ENCODE measurements around the gene SNX21. TPM values are rescaled to one million over a fixed set of nuclear protein-coding genes. Genes with fewer than 3 reads are reported as not detected.

Gene SNX21
- polyA plus RNA-seq, 3 donors = 9.2 to 50.9 (median 48.6) TPM

DNA sequence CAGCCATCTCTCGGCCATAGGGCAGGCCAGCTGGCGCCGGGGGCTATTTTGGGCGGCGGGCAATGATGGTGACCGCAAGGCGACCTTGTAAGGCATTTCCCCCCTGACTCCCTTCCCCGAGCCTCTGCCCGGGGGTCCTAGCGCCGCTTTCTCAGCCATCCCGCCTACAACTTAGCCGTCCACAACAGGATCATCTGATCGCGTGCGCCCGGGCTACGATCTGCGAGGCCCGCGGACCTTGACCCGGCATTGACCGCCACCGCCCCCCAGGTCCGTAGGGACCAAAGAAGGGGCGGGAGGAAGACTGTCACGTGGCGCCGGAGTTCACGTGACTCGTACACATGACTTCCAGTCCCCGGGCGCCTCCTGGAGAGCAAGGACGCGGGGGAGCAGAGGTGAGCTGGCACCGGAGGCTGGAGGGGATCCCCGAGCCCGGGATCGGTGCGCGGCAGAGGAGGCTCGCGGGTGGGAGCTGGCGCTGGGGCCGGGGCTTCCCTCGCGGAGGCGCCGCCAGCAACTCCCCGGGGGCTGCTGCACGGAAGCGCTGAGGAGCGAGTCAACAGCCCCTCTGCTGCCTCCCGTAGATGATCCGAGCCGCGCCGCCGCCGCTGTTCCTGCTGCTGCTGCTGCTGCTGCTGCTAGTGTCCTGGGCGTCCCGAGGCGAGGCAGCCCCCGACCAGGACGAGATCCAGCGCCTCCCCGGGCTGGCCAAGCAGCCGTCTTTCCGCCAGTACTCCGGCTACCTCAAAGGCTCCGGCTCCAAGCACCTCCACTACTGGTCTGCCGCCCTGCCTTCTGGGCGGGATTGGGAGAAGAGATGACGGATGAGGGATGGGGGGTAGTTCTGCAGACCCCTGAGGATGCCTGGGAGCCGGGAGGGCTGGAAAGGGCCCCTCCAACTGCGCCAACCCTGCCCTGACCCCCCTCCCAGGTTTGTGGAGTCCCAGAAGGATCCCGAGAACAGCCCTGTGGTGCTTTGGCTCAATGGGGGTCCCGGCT lies 57.7 kb downstream of the SNX21 start, which contains the start of the genes CTSA and NEURL2:
CTSA (plus strand) TSS at position 351 of the 999 bp plus-strand sequence; CDS start at position 585, 234 bp downstream.
NEURL2 (minus strand) TSS at position 224 of the 999 bp plus-strand sequence; CDS start at position 7, 217 bp downstream.
- 1 to 2% (median 1%) methylated on average over 70 to 78 of the region's 78 CpGs for WGBS, 3 donors

DNA sequence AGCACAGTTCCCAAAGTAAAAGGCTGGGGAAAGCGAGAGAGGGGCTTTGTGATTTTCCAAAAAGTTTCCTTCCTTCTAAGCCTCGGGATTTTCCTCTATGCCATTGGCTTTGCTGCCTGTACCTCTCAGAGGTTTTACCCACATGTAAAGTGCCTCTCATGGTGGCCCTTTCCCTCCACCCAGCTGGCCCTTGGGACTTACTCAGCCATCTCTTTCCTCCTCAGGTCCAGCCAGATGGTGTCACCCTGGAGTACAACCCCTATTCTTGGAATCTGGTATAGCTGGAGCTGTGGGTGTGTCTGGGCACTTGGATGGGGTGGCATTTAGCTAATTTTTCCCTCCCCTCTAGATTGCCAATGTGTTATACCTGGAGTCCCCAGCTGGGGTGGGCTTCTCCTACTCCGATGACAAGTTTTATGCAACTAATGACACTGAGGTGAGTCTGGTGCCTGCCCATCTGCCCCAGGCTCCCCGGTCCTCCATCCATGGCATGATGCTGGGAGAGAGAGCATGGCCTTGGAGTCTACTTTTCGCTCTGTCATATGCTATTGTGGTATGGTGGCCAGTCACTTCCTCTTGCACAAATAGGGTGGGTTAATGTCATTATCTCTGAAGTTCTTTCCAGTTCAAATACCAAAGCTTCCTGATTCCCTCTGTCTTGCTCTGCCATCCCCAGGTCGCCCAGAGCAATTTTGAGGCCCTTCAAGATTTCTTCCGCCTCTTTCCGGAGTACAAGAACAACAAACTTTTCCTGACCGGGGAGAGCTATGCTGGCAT lies 58.6 kb downstream of the SNX21 start:
- 69 to 81% (median 71%) methylated on average over 9 of the region's 9 CpGs for WGBS, 3 donors
- H3K27ac ChIP-seq (ENCODE audit: low read depth, low read length) = no peak overlapping the region

More for the DNA sequence above, 57.7 kb downstream of the SNX21 start, which contains the start of the genes CTSA and NEURL2:
- peak within 1 kb of the TSS; percentile 9 for H3K27ac ChIP-seq (ENCODE audit: low read depth, low read length)

Other genes starting within 250 kb of the SNX21 start
- gene WFDC10A, start 204.1 kb upstream of the SNX21 start, polyA plus RNA-seq = not detected
- not detected for gene WFDC9, start 202.5 kb upstream of the SNX21 start, polyA plus RNA-seq
- gene WFDC11, start 163.6 kb upstream of the SNX21 start, polyA plus RNA-seq = not detected
- gene WFDC13, start 131.8 kb upstream of the SNX21 start, polyA plus RNA-seq = not detected
- gene WFDC10B, start 128.8 kb upstream of the SNX21 start, polyA plus RNA-seq = not detected
- gene SPINT4, start 111.5 kb upstream of the SNX21 start, polyA plus RNA-seq = not detected
- 1 to 10 TPM in 1 of 3 donors, under 1 TPM in 1, not detected in 1; 0.32 to 1.0 TPM for gene WFDC3, start 41.9 kb upstream of the SNX21 start, polyA plus RNA-seq
- gene DNTTIP1, start 41.8 kb upstream of the SNX21 start, polyA plus RNA-seq = 10 to 100 TPM; 15.8 to 37.1 (median 24.4) TPM
- gene UBE2C, start 21.2 kb upstream of the SNX21 start, polyA plus RNA-seq = 1 to 10 TPM in 2 of 3 donors, under 1 TPM in 1; 0.55 to 3.5 (median 1.1) TPM
- 1 to 10 TPM; 3.0 to 3.3 (median 3.0) TPM for gene TNNC2, start 6.5 kb upstream of the SNX21 start, polyA plus RNA-seq
- 10 to 100 TPM; 16.6 to 28.5 (median 21.7) TPM for gene ACOT8, start 23.6 kb downstream of the SNX21 start, polyA plus RNA-seq
- gene ZSWIM3, start 23.8 kb downstream of the SNX21 start, polyA plus RNA-seq = 1 to 10 TPM in 2 of 3 donors, under 1 TPM in 1; 0.90 to 1.1 (median 1.0) TPM
- 1 to 10 TPM; 2.5 to 4.0 (median 3.0) TPM for gene ZSWIM1, start 47.4 kb downstream of the SNX21 start, polyA plus RNA-seq
- gene SPATA25, start 53.8 kb downstream of the SNX21 start, polyA plus RNA-seq = 1 to 10 TPM; 1.0 to 2.7 (median 1.1) TPM
- 1 to 10 TPM; 3.2 to 8.0 (median 4.6) TPM for gene NEURL2, start 57.4 kb downstream of the SNX21 start, polyA plus RNA-seq
- 100 to 1,000 TPM in 1 of 3 donors, 10 to 100 TPM in 2; 46.4 to 116 (median 82.4) TPM for gene CTSA, start 57.5 kb downstream of the SNX21 start, polyA plus RNA-seq
- gene PLTP, start 78.4 kb downstream of the SNX21 start, polyA plus RNA-seq = 100 to 1,000 TPM; 113 to 308 (median 276) TPM
- 10 to 100 TPM; 18.6 to 28.2 (median 25.8) TPM for gene PCIF1, start 100.9 kb downstream of the SNX21 start, polyA plus RNA-seq
- 10 to 100 TPM in 1 of 3 donors, 1 to 10 TPM in 2; 6.9 to 11.0 (median 7.4) TPM for gene ZNF335, start 138.4 kb downstream of the SNX21 start, polyA plus RNA-seq
- gene MMP9, start 175.1 kb downstream of the SNX21 start, polyA plus RNA-seq = 10 to 100 TPM in 2 of 3 donors, under 1 TPM in 1; 0.79 to 16.6 (median 12.8) TPM
- 1 to 10 TPM in 1 of 3 donors, under 1 TPM in 2; 0.39 to 1.3 (median 0.56) TPM for gene SLC12A5, start 195.4 kb downstream of the SNX21 start, polyA plus RNA-seq

Measured in adipose tissue (tissue), 3 donors.